ENCODE data around the gene NDUFS8.

NDUFS8 gene

DNA sequence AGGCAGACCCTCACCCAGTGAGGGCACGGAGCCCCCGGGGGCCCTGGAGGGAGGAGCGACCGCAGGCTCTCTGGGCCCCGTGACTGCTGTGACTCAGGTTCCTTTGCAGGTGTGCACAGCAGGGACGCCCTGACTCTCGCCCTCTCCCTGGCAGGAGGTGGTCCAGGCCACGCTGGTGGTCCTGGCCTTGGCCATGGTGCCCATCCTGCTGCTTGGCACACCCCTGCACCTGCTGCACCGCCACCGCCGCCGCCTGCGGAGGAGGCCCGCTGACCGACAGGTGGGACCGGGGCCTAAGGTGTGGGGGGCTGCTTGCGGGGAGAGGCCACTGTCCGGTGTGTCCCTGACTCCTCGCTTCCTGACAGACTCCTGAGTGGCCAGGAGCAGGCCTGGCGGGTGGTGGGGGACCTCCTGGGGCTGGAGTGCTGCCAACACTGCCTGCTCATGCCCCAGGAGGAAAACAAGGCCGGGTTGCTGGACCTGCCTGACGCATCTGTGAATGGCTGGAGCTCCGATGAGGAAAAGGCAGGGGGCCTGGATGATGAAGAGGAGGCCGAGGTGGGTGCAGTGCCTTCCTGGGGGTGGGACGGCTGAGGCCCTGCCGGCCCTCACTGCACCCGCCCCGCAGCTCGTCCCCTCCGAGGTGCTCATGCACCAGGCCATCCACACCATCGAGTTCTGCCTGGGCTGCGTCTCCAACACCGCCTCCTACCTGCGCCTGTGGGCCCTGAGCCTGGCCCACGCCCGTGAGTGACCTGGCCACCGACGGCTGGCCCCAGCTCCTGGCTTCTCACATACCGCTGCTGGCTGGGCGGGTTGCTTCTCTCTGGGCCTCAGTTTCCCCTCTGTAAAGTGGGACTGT lies 19.3 kb downstream of the NDUFS8 start:
- DNase-seq (ENCODE audit: low read depth), result no peak
- TF ChIP-seq, protein P1, sequence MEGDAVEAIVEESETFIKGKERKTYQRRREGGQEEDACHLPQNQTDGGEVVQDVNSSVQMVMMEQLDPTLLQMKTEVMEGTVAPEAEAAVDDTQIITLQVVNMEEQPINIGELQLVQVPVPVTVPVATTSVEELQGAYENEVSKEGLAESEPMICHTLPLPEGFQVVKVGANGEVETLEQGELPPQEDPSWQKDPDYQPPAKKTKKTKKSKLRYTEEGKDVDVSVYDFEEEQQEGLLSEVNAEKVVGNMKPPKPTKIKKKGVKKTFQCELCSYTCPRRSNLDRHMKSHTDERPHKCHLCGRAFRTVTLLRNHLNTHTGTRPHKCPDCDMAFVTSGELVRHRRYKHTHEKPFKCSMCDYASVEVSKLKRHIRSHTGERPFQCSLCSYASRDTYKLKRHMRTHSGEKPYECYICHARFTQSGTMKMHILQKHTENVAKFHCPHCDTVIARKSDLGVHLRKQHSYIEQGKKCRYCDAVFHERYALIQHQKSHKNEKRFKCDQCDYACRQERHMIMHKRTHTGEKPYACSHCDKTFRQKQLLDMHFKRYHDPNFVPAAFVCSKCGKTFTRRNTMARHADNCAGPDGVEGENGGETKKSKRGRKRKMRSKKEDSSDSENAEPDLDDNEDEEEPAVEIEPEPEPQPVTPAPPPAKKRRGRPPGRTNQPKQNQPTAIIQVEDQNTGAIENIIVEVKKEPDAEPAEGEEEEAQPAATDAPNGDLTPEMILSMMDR (IDR thresholded peaks at IDR 0.05; ENCODE audit: control insufficient read depth, insufficient read depth, low read depth, low read length, missing control alignments), result no peak

DNA sequence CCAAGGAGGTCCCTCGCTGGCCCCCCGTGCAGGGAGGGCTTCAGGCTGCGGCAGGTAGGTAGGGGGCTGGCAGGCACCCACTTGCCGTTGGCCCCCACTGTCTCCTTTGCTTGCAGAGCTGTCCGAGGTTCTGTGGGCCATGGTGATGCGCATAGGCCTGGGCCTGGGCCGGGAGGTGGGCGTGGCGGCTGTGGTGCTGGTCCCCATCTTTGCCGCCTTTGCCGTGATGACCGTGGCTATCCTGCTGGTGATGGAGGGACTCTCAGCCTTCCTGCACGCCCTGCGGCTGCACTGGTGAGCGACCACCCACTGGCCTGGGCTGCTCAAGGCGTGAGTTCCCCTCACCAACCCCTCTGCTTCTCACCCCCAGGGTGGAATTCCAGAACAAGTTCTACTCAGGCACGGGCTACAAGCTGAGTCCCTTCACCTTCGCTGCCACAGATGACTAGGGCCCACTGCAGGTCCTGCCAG lies 19.9 kb downstream of the NDUFS8 start:
- no peak for DNase-seq (ENCODE audit: low read depth)
- H3K4me3 ChIP-seq (ENCODE audit: control insufficient read depth, low read depth, low read length), result no peak overlapping the region
- TF ChIP-seq, protein P1 (IDR thresholded peaks at IDR 0.05; ENCODE audit: control insufficient read depth, insufficient read depth, low read depth, low read length, missing control alignments), result no peak

More for the DNA sequence above, 19.3 kb downstream of the NDUFS8 start:
- H3K4me3 ChIP-seq (ENCODE audit: control insufficient read depth, low read depth, low read length), result no peak overlapping the region

DNA sequence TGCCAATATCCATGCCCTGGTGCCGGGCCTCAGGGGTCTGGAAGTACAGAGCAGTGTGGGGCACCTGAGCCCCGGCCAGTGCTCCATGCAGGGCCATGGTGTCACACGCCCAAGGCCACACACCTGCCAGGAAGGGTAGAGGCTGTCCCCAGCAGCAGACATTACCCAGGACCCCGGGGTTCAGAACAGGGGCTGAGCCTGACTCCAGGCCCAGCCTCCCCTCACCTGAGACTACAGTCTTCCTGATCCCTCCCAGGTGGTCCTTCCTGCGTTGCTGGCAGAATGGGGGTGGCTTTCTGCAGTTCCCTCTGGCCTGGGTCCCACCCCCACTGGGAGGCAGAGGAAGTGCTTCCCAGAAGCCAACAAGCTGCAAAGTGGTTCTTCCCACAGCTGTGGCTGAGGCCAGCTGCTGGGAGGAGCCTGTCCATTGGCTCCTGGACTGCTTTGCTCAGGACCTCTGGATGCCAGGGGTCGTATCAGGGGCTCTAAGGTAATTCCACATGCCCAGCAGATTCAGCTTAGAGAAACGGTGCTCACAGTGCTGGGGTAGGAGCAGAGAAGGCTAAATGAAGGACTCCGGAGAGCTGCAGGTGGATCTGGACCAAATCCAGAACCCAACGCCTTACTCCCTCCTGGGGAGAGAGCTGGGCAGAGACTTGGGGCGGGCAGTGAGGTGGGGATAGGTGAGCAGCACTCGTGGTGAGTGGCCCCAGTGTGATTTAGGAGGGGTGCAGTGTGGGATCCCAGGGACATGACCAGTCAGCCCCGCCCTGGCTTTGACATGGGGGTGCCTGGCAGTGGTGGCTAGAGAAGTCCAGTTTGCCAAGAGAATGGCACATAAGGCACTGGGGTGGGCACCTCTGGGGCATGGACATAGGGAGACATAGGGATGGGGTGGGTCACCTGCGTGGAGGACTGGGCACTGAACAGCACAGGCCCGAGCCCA lies 21.0 kb downstream of the NDUFS8 start:
- TF ChIP-seq, protein P1 (IDR thresholded peaks at IDR 0.05; ENCODE audit: control insufficient read depth, insufficient read depth, low read depth, low read length, missing control alignments), result no peak
- no peak for DNase-seq (ENCODE audit: low read depth)

DNA sequence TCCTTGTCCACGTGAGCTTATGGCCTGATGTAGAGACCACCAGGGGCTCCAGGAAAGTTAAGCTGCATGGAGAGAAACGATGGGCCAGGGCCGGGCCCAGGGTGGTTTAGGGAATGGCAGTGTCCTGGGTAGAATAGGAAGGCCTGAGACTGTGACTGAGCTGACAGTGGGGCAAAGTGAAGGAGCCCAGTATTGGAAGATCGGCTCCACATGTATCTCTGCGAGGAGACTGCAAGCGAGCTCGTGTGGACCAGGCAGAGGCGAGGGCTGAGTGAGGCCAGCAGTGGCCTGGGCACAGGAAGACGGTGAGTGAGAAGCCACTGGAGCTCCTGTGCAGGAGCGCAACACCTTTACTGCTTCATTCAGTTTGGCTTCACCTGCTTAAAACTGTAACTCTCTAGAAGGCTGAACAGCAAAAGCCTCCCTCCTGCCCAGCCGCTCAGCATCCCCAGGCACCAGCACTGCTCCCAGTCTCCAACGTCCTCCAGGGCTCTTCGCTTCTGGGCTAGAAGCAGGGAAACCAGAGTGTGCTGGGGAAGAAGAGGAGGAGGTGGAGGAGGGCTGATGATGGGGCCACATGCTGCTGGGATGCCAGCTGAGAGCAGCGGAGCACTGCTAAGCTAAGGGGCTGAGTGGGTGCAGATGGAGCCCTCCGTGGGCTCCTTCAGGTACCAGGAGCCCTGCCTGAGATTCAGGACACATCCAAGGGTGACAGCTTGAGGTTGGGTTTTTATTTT lies 21.8 kb downstream of the NDUFS8 start:
- no peak for DNase-seq (ENCODE audit: low read depth)
- TF ChIP-seq, protein P1 (IDR thresholded peaks at IDR 0.05; ENCODE audit: control insufficient read depth, insufficient read depth, low read depth, low read length, missing control alignments), result no peak
- no peak overlapping the region for H3K4me3 ChIP-seq (ENCODE audit: control insufficient read depth, low read depth, low read length)

More for the DNA sequence above, 21.0 kb downstream of the NDUFS8 start:
- H3K4me3 ChIP-seq (ENCODE audit: control insufficient read depth, low read depth, low read length), result no peak overlapping the region

DNA sequence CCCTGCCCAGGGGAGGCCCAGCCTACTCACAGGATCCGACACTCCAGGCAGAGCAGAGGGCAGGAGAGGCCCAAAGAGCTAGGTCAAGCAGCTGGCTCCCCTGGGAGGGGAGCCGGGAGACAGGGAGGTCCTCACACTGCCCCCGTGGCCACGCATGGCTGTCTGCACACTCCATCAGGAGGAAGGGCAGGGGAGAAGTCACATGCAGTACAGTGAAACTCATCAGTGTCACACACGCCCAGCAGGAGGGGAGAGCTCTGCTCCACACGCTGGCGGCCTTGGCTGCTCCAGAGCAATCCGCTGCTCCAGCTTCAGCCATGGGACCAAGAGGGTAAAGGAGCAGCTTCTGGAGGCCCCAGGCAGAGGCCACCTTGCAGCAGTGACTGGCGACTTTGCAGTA lies 22.6 kb downstream of the NDUFS8 start:
- TF ChIP-seq, protein P1 (IDR thresholded peaks at IDR 0.05; ENCODE audit: control insufficient read depth, insufficient read depth, low read depth, low read length, missing control alignments), result no peak
- no peak overlapping the region for H3K4me3 ChIP-seq (ENCODE audit: control insufficient read depth, low read depth, low read length)
- DNase-seq (ENCODE audit: low read depth), result no peak

Data from AG09309 (cell line).